NCI-H1436 (cell line): ENCODE results near the gene DACH2.

Experiments used
- DNase-seq: peaks from one replicate; lab custom pipeline; 2025; lab: John Stamatoyannopoulos, UW

Gene DACH2

DNA sequence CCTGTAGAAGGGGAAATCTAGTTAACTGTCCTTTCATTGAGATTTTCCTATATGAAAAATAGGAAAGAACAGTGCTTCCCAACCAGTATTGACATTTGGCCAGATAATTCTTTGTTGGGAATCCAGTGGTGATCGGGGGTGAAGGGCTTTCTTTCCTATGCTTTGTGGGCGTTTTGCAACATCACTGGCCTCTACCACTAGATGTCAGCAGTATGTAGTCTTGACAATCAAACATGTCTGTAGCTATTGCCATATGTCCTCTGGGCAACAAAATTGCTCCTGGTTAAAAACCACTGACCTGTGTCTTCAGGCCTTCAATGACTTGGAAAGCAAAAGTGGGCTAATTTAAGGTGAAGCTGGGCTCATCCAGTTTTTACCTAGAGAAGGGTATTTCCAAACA, 658.5 kb downstream of the DACH2 start:
- no peak for DNase-seq

DNA sequence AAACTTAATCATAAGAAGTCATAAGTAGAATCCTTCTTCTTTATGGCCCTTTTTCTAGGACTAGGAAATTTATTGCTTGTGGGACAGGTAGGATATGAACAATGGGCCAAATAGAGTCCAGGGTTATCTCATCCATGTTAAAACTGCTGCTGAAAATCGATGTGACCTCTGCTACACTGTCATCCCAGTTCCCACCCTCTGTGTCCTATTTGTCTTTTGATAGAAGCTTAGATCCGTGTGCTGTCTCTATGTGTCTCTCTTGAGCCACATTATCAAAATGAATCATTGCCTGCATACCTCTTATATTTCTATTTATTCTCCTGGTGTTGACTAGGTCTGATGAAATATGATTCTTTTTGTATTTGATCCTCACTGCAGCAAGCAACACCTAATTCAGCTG, 661.4 kb downstream of the DACH2 start:
- DNase-seq: no peak

DNA sequence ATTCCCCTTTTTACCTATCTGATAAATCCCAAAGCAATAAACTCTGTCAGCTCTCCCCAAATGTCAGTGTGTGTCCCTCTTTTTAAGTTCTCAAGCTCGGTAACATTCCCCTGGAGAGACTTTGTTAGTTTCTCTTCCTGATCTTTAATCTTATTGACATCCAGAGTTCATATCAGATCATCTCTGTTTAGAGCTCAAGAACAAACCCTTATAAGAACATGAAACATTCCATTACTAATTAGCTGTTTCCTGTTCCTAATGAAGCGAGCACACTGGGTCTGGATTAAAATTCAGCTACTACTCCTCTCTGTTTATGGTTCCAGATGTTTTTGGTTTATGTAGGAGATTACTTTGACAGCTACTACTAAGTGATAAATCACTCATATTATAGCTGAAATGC, 681.5 kb downstream of the DACH2 start:
- no peak for DNase-seq

DNA sequence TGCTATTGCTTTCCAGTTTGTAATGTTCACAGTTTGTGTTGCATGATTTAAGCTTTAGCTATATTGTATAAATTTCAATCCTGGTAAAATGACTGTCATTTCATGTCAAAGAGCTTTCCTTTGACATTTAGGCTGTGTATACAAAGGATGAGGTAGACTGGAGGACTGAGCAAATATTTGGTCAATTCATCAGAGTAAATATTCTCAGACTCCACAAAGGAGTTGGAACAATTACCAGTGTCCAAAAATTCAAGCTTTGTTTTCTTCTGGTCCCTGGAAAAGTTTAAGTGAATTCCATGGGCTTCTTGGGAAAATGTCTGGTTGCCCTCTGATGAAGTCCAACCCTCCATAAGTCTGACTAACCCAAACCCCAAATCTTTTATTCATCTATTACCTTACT, 682.4 kb downstream of the DACH2 start:
- no peak for DNase-seq

DNA sequence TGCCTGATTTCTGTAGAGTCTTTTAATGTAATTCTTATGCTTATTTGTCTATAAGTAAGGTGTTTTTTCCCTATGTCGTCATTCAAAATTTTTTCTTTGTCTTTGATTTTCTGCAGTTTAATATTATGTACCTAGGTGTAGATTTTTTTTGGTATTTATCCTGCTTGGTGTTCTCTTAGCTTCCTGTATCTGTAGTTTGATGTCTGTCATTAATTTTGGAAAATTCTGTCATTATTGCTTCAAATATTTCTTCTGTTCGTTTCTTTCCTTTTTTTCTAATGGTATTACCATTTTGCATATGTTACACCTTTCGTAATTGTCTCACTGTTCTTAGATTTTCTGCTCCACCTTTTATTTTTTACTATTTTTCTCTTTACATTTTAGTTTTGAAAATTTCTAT, 696.9 kb downstream of the DACH2 start:
- DNase-seq: no peak
